Activated CD4-positive, alpha-beta T cell treated with anti-CD3 and anti-CD28 coated beads for 24 hours (primary cell): ENCODE measurements around the gene MCTS1.
"Not testable (repeated sequence)": the region's sequence is repeated elsewhere in the genome, so short reads cannot be mapped to it uniquely, and the experiment has no call there.

Experiments used
- DNase-seq, 2 donors: peaks; one replicate each; pipeline ENCODE4 v3.0.0-alpha.2; 2020; ENCODE audit warnings: low read depth in 2 of 2

MCTS1 gene, protein sequence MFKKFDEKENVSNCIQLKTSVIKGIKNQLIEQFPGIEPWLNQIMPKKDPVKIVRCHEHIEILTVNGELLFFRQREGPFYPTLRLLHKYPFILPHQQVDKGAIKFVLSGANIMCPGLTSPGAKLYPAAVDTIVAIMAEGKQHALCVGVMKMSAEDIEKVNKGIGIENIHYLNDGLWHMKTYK

DNA sequence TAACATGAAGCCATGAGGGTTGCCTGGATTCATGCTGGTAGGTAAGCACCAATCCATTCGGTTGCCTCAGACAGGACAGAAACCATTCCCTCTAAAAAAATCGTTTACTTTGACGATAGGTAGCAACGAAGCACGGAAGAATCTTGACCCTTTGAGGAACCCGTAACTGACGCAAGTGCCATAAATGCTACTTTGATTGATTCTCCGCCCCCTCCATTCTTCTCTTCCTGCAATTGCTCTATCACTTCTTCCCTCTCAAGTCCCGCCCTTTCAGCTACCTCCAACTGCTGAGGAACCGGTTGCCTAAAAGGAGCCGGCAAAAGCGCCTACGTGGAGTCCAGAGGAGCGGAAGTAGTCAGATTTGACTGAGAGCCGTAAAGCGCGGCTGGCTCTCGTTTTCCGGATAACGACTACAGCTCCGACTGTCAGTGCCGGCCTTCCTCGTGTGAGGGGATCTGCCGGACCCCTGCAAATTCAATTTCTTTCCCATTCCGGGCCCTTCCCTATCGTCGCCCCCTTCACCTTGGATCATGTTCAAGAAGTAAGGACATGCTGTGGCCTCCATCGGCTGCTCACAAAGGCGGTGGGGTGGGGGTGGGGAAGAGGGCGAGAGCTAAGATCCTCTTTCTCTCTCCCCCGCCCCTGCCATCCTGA lies at the start of gene MCTS1:
Gene MCTS1 (plus strand): TSS at position 395 of the 654 bp plus-strand sequence. CDS start 136 bp downstream, at position 531.
- DNase-seq: peak; percentile 31 to 58

DNA sequence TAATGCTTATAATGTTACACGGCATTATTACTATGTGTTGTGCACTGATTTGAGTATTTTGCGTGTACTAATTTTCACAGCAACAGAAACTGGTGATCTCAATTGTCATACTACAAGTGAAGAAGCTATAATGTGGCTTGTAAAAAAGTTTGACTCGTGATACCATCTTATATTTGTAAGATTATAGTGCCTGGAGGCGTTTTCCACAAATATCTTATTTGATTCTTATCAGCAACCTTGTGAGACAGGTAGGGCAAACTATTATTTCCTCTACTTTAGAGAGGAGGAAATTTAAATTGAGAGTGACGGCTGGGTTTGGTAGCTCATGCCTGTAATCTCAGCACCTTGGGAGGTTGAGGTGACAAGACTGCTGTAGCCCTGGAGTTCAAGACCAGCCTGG lies 47.6 kb upstream of the MCTS1 start:
- DNase-seq: no peak

DNA sequence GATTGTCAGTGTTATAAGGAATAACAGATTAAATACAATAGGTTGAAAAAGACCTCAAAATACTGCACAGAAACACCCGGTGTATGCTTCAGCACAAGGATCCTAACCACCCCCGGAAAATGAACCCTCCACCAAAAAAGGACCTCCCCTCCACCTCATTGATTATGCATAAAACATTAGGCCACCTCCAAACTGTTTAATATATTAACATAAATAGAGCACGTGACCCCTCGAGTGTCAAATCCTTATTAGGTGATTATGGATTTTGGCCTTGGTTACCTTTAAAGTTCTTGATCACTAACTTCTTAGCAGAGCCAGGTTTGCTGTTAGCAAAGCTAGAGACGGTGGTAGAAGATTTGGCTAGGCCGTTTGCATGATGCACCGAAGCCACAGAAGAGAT lies 44.1 kb upstream of the MCTS1 start:
- DNase-seq: no peak

DNA sequence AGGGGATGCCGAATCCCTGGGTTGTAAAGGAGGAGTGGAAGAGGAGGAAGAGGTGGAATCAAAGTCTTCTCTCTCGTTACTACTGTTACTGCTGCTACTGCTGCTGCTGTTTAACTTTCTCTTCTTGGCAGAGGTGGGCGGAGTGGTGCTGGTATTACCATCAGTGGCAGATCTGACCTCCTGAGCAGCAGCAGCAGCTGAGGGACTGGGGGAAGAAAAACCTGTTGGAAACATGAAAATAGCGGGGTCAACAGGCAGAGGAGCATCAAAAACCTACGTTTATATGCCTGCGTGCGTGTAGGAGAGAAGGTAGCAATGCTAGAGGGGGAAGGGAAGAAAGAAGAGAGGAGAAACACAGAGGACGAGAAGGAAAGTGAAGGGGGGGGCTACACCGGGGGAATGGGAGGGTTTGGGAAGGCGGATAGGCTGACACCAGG lies 43.5 kb upstream of the MCTS1 start:
- peak; percentile 7 to 11 for DNase-seq

DNA sequence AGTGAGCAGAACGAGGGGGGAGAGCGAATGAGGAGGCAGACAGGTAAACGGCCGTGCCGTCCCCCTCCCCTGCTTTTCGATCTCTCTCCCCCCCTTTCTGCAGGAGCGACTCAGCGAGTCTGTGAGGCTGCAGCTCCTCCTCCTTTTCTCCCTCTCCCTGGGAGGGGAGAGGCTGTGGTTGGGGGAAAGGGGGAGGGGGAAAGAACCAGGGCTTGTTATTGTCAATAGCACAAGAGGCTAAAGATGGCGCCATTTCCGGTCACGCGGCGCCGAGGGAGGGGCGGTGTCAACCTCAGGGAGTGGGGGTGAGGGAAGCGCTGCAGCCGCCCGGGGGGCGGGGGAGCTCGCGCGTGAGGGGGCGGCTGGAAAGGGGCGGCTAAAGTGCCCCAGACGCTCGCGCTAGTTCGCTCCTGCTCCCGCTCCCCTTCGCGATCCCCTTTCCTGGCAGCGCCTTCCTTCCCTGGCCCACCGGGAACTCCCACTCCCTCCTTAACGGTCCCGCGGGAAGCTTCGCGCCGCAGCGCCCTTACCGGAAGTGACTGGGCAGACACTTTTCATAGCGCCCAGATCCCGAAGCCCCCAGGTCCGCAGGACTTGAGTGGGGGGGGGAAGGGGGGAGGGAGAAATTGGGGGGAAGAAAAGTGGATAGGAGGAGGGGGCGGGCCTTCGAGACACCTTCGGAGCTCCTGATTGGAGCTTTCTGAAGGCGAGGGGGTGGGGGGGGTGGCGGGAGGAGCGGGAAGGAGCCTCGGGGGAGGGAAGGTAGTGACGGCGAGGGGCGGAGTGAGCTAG lies 42.9 kb upstream of the MCTS1 start, which contains the start of gene CUL4B:
Gene CUL4B (minus strand): TSS at position 121 of the 792 bp plus-strand sequence. CDS start 324 bp downstream, outside the sequence.
- DNase-seq: peak; percentile 74 to 84

DNA sequence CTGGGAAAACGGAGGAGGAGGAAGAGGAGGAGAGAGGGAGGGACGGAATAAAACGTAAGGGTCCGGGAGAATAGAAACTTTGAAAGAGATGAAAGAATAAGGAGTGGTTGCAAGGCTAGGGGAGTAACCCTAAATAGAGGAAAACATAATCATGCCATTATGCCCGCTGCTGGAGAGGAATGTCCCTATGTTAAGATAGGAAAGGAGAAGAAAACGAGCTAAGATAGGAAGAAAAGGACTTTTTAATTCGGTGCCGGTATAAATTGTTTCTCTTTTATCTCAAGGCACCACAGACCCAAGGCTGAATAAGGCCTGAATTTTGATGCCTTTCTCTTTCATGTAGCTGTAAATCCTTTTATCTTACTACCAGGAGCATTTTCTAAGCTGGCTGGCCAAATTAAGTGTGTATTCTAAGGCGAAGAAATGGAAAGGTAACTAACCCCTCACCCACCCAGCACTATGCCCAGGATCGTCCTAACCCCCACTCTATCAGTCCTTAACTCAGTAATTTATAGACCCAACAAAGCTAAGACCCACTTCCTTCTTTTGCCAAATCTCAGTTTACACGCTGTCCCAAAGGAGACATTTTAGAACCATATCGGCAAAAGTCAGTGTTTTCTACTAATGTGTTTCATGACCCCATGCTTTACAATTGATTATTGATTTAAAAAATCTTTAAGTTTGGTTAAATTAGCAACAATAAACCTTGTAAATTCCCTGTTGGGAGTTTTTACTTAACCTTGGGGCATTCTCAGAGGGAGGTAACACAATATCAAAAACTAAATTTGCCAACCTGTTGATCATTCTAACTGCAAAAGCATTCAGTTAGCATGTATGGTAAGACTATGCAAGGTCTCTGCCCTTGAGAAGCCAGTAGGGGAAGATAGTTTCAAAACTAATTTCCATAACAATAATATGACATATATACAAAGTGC lies 42.0 kb upstream of the MCTS1 start:
- no peak for DNase-seq

DNA sequence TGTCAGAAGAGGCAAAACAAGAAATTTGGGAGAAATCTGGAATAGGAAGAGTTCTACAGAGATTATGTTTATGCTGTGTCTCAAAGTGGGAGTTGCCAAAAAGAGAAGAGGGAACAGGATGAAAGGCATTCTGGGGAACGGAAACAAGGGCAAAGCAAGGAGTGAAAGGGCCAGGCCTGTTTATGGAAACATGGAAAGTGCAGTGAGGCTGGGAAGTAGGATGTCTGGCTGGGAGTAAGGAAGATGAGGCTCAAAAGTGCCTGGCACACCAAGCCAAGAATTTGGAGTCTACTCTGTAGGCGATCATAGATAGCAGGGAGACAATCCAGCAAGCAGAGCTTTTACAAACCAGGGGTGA lies 41.4 kb upstream of the MCTS1 start:
- DNase-seq: no peak

DNA sequence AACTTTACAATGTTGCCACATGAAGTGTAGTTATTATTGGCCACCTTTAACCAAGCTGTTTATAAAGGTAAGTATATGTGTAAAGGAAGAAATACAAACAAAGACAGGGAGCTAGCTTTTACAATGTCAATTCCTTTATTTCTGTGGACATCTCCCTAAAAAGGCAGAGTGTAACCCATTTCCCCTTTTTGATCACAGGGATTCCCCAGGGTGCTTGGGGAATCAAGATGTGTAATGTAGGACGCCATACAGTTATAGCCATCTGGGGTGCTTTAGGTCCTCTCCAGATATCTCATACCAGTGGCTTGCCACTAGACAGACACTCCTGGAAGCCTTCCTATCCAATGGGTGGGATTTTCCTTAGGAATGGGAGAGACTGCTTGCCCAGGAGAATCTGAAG lies 39.0 kb upstream of the MCTS1 start:
- no peak for DNase-seq

DNA sequence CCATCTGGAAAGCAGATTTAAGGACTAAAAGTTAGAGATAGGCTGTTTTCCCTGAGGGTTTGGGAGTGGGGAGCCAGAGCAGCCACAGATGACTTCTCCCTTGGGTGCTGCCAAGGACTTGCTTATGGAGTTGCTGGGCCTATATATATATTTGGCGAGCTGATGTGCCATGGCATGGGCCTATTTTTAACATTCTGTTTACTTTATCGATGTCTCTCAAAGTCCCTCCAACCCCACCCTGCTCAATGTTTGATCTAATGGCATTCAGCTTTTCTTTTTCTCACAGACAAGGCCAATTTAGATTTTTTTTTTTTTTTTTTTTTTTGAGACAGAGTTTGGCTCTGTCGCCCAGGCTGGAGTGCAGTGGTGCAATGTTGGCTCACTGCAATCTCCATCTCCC lies 37.1 kb upstream of the MCTS1 start:
- DNase-seq: no peak

DNA sequence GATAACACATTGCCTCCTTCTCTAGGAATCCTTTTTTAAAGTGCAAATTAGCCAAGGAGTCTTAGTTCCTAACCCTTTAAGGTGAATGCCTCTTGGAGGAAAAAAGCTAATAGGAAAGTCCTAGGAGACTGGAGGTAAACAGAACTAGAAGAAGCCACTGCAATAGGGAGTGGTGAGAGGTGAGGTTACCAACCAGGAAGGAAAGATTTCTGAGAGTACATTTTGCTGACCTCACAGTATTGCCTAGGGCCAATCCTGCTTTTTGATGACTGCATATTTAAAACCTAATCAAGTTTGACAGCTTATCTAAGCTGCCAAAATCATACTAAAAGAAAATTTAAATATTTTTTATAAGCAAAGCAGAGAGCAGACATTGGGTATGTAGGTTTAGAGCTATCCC lies 35.9 kb upstream of the MCTS1 start:
- DNase-seq: no peak

DNA sequence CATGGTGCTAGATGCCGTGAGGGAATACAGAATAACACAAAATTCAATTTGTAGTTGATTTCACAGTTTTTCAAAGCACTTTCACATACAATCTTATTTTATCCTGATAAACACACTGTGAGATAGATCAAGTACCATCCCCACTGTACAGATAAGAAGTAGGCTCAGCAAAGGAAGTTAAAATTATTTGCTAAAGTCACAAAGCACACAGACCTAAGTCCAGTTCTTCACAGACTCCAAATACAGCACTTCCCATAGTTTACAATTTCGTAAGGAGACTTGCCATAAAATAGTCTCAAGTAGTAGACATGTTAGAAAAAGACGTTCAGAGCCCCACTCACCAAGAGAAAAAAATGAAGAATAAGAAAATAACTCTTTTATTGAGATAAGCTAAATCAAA lies 35.3 kb upstream of the MCTS1 start:
- no peak for DNase-seq

DNA sequence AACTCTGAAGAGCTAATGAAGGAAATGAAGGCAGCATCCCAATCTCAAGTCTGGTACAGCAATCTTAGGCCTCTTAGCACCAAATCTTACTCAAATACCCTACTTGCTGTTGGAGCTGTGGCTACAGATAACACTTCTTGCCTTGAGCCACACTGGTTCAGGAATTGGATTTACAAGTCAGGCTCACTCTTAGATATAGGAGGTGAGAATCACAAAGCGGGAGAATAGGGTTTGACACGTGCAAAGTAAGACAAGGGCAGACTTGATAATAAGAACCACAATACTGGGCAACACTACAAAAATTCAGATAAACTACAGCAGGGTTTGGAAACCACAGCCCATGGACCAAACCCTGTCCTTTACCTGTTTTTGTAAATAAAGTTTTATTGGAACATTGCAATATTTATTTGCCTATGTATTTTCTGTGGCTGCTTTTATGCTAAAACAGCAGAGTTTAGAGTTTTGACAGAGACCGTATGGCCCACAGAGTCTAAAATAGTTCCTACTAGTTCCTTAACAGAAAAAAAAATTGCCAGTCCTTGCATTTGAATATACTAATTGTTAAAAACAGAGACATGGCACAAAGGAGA lies 33.8 kb upstream of the MCTS1 start:
- DNase-seq: no peak

DNA sequence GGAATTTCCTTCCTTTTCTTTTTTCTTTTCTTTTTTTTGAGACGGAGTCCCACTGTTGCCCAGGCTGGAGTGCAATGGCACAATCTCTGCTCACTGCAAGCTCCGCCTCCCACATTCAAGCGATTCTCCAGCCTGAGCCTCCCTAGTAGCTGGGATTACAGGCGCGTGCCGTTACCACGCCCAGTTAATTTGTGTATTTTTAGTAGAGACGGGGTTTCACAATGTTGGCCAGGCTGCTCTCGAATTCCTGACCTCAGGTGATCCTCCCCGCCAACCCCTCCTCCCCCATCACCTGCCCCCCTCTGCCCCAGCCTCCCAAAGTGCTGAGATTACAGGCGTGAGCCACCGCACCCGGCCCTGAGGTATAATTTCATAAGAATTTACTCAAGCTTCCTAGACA lies 30.1 kb upstream of the MCTS1 start:
- not testable (repeated sequence) for DNase-seq

DNA sequence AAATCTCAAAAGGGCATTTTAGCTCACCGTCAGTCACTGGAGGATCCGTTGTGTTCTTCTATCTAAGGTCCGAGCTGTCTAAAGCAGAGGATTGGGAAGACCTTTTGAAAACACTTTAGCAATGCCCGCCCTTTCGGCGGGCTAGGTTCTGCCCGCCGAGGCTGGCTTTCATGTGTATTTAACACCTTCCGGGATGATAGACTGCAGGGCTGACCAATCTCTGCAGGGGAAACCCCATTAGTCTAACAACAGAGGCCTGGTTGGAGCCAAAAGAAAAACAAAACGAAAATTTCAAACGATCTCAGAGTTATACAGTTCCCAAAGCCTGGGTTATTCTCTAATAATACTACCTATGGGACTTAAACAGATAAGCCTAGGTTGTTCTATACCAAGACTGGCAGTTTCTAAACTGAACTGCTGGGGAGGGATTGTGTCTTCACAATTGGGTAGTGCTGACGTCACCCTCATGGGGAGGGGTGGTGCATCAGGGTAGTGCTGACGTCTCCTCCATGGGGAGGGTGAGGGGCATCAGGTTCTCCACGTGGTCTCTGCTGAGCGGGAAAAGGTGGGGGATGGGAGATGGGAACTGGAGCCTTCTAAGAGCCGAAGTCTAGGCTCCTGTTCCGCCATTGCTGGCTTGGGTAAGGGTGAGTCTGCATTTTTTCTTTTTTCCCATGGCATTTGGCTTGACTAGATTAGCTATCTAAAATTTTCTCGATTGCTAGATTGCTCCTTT lies 28.4 kb upstream of the MCTS1 start:
- no peak for DNase-seq

DNA sequence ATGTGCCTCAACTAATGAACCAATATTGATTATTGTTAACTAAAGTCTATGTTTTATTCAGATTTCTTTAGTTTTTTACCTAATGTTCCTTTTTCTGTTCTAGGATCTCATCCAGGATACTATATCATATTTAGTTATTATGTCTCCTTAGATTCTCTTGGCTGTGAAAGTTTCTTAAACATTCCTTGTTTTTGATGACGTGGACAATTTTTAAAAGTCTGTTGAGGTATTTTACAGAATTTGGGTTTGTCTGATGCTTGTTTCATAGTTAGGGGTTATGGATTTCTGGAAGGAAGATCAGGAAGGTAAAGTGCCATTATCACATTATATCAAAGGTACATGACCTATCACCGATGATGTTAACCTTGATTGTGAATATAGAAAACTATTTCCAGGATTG lies 18.2 kb upstream of the MCTS1 start:
- DNase-seq: no peak

DNA sequence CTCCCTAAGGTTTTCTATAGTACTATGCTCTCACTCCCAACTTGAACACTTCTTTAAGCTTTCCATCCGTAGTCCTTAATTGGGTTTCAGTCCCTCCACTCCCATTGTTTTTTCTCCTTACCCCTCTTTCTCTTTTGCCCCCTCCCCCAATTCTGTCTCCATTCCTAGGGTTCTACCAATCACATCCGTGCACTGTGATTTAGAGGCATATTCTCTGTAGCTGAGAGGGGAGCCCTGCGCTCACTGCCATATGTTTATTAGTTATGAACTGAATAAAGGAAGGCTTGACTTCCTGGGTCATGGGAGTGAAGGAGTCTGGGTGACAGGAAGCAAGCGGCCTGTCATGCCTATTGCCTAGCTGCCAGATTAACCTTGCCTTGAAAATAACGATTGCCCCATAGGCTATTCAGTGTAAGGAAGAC lies 471 bp downstream of the MCTS1 start:
- DNase-seq: no peak

DNA sequence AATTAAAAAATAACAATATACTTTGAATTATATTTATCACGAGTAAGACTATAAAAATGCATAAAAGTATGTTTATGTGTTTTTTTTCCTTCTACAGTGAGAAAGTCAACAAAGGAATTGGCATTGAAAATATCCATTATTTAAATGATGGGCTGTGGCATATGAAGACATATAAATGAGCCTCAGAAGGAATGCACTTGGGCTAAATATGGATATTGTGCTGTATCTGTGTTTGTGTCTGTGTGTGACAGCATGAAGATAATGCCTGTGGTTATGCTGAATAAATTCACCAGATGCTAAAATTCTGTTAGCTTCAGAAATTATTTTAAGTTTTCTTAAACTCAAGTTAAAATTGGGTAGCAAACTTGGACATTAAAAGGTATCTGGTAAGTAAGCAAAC lies 8.2 kb downstream of the MCTS1 start:
- DNase-seq: no peak

DNA sequence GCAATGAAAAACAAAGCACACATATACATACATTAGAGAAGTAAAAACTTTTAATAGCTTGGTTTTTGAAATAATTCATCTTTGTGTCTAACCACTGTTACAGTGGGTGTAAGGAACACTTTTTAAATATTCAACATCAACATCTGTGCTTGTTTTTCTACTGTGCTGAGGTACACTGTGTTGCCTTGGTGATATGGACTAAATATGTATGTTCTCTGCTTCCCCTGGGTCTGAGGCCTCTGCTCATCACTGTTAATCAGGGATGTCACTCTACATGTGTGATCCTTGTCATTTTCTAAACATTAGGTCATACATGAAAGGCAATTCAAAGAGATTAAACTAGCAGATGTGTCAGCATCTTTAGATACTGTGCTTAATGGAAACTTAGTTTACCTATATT lies 10.9 kb downstream of the MCTS1 start:
- DNase-seq: no peak

DNA sequence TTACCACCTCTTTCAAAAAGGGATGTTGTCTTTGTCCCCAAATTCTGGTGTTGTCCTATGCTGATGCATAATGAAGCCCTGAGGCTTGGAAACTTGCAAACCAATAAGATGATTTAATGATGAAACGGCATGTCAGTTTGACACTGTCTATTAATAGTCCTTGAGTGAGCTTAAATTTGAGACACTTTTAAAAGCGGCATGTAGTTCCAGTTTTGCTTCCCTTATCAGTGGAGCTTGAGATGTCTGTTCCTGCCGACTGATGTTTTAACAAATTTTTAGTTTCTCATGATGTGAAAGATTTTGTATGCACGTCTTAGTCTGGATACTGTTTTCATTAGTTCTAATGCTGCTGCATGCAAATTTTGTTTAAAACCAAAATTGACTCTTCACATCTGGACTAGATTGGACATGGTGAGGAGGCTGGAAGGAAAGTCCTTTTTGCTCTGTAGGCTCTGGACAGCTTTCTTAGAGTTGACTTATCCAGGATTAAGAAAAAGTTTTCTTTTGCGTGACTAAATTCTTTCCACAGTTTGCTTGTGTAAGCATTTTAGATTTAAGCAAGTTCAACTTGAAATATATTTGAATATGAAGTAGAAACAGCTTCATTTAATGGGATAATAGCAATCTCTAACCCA lies 14.2 kb downstream of the MCTS1 start:
- no peak for DNase-seq

DNA sequence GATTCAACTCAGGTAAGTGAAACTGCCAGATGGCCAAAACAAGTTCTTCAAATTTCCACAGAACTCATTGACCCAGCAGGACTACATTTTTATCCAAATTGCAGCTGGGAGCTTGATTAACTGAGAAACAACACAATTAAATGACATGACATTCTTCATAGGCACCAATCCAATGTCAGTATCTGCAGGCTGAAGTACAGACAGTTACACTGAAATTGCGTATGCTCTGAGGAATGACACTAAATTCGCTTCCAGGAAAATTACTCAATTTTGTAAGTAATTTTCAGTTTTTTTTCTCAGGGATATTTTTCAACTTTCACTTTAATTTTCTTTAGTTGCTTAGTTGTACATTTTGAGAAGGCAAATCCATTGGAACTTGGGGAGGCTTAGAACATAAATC lies 21.5 kb downstream of the MCTS1 start:
- no peak for DNase-seq
